GM19023 (cell line): Measurements from ENCODE around the gene PARPBP.
"Not testable (repeated sequence)": the region's sequence is repeated elsewhere in the genome, so short reads cannot be mapped to it uniquely, and the experiment has no call there.

ENCODE experiments used
- ATAC-seq: cut with Tn5 transposase; IDR thresholded peaks from one replicate; pipeline ENCODE4 v1.9.1; 2021; ENCODE audit warnings: mild to moderate bottlenecking, moderate library complexity; ENCODE audit not compliant: unreplicated experiment

Gene PARPBP, protein sequence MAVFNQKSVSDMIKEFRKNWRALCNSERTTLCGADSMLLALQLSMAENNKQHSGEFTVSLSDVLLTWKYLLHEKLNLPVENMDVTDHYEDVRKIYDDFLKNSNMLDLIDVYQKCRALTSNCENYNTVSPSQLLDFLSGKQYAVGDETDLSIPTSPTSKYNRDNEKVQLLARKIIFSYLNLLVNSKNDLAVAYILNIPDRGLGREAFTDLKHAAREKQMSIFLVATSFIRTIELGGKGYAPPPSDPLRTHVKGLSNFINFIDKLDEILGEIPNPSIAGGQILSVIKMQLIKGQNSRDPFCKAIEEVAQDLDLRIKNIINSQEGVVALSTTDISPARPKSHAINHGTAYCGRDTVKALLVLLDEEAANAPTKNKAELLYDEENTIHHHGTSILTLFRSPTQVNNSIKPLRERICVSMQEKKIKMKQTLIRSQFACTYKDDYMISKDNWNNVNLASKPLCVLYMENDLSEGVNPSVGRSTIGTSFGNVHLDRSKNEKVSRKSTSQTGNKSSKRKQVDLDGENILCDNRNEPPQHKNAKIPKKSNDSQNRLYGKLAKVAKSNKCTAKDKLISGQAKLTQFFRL

DNA sequence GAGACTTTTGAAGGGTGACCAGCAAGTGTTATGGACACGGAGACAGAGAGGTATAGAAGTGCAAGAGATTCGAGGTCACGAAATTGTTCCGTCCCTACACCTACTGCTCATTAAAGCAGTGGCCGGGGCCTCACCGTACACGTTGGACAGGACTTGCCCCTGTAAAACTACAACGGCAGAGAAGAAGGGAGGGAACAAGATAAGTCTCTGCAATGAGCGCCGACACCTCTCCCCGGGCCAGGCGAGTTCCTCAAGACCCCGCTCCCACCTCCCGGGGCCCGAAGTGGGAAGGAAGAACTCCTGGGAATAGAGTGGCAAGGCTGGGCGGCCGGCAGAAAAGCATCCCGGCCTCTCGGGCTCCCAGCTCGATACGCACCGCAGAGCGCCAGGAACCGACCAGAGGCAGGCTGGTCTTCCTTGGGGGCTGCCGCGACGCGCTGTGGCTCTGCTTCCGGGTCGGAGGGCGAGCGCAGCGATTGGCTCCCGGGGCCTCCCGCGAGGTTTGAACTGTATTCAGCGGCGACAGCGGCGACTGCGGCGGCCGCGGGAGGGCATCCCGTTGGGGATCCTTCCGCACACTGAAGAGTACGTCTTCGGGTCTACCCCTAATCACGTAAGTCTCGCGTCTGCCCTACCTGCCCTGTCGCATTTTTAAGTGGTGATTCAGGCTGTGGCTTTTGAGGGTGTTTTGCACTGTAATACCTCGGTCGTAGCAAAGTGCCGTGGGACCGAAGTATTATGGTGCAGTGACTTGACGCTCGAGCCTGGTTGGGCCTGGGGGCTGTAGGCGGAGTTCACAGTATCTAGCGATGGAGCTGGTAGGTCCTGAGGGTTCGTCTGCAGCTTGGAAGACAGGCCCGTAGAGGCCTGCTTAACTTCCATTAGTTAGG, at the start of gene PARPBP, which contains the start of gene NUP37:
TSS of gene PARPBP (plus strand) at position 510 of the 890 bp plus-strand sequence. CDS start 3,706 bp downstream, outside the sequence.
TSS of gene NUP37 (minus strand) at position 441 of the 890 bp plus-strand sequence. CDS start 1,596 bp downstream, outside the sequence.
- peak; percentile 95 for ATAC-seq

DNA sequence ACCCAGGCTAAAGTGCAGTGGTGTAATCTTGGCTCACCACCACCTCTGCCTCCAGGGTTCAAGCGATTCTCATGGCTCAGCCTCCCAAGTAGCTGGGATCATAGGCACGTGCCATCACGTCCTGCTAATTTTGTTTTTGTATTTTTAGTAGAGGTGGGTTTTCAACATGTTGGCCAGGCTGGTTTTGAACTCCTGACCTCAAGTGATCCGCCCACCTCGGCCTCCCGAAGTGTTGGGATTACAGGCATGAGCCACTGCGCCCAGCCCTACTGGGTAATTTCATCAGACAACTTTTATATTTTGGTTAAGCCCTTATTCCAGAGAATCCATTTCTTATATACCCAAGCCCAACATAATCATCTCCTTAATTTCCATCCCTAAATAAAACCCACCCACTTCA, 47.9 kb upstream of the PARPBP start:
- ATAC-seq: not testable (repeated sequence)

DNA sequence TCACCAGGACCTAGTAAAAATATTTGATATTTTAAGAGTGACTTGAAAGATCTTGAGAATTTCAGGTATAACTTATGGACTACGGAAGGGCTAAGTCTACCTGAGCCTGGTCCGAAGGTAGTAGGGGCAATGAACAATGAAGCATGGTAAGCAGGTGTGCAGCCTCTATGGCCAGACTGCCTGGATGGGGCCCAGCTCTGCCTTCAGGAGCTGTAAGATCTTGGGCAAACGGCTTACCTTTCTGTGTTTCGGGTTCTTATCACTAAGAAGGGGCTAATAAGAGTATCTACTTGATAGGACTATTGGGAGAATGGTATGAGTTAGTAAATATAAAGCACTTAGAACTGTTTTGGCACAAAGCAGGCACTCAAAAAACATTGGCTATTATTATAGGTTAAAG, 39.1 kb upstream of the PARPBP start:
- ATAC-seq: no peak

DNA sequence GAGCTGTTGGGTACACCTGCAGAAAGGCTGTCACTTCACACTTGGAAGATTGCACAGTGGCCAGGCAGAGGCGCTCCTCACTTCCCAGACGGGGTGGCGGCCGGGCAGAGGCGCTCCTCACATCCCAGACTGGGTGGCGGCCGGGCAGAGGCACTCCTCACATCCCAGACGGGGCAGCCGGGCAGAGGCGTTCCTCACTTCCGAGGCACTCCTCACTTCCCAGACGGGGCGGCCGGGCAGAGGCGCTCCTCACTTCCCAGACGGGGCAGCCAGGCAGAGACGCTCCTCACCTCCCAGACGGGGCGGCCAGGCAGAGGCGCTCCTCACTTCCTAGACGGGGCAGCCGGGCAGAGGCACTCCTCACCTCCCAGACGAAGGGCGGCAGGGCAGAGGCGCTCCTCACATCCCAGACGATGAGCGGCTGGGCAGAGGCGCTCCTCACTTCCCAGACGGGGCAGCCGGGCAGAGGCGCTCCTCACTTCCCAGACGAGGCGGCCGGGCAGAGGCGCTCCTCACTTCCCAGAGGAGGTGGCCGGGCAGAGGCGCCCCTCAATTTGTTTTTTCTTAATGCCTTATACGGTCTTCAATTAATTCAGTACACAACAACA, 30.7 kb upstream of the PARPBP start:
- ATAC-seq: not testable (repeated sequence)

DNA sequence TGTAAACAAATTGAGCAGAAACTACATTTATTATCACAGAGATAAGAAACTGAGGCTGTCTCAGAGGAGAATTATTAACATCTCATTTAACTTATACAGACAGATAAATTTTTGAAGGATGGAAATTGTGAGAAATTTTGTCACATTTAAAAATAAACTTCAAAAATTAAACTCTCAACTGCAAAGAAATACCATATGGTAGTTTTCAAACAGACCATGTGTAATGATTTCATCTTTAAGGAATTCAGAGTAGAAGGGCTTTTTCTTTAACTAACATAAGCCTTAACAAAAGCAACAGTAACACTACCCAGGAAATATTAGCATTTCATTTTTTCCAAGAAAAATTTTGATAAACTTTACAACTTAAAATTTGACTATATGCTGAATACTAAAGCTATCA, 26.7 kb upstream of the PARPBP start:
- ATAC-seq: no peak

DNA sequence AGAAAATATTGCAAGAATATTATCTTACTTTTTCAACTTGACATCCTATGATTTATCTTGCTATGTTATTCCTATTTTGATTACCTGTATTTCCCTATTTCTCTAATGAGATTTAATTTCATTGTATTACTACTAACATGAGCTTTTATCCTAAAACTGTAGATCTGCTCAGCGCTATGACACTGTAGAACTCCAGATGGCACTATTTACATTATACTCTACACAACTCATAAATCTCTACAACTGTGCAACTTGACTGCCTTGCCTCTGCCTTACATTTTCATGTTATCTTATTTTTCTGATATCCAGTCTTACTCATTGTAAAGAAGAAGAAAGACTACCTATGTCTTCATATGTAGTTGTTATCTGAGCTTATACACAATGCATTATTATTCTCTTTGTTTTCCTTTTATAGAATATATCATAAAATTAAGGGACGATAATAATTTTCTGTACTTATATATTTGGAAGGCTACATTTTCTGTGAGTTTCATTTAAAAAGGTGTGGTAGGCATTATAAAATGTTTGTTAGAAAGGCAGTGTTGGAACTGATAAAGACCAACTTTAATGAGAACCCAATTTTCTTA, 24.2 kb upstream of the PARPBP start:
- no peak for ATAC-seq

DNA sequence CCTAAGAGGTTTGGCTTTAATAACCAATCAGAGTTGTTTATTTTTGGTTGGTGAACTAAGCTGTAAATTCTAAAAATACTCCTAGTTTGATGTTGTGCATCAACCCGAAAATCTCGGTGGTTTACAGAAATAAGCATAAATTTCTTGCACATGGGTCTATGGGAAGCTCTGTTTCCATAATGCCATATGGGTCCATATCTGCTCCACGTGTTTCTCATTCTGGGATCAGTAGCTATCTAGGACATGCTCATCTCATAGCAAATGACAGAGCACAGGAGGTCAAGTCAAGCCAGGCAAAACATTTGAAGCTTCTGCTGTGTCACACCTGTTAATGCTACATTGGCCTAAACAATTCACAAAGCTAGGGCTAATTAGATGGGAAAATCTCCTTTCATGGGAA, 23.1 kb upstream of the PARPBP start:
- ATAC-seq: no peak

DNA sequence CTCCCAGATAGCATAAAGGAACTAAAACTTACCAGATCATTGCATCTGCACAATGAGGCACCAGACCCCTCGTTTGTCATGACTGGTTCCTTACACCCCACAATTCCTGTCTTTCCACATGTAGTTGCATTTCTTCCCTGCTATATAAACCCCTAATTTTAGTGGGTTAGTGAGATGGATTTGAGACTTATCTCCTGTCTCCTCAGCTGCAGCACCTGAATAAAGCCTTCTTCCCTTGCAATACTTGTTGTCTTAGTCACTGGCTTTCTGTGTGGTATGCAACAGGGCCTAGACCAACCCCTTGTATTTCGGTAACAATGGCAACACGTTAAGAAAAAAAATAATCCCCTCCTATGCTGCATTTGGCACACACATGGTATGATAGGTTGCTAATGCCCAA, 13.1 kb upstream of the PARPBP start:
- no peak for ATAC-seq

DNA sequence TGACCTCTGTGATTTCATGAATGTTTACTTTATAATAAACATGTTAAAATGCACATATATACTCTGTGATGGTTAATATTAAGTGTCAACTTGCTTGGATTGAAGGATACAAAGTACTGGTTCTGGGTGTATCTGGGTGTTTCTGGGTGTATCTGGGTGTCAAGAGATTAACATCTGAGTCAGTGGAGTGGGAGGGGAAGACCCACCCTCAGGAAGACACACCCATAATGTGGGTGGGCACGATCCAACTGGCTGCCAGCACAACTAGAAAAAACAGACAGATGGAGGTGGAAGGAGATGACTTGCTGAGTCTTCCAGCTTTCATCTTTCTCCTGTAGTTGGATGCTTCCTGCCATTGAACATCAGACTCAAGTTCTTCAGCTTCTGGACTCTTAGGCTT, 12.0 kb upstream of the PARPBP start:
- ATAC-seq: no peak

DNA sequence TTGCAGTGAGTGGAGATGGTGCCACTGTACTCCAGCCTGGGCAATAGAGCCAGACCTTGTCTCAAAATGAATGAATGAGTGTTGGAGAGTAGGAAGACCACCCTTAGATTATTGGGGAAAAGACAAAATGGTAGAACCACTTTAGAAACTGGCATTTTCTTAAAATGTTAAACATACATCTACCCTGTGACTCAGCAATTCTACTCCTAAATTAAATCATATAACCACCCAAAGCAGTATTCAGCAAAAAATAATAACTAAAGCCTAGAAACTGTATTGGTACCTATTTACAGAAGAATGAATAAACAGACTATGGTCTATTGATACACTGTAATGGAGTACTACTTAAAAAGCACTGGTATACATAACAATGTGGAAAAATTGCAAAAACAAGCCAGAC, 9.2 kb upstream of the PARPBP start:
- ATAC-seq: no peak

DNA sequence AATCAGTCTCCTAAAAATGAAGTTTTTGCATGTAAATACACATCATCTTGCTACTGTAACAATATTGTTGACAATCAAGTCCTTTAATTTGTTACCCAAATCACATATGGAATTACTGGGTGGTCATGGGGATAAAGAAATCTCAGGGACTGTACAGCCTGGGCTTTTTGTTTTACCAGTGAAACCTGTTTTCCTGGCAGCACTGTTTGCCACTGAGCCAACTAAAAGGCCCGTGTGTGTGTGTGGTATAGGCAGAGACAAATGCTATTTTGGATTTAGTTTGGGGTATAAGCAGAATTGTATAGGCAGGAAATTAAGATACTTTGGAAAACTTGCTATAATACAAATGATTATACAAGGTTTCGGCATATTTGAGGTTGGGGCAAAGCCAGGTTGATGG, 5.8 kb upstream of the PARPBP start:
- ATAC-seq: no peak

DNA sequence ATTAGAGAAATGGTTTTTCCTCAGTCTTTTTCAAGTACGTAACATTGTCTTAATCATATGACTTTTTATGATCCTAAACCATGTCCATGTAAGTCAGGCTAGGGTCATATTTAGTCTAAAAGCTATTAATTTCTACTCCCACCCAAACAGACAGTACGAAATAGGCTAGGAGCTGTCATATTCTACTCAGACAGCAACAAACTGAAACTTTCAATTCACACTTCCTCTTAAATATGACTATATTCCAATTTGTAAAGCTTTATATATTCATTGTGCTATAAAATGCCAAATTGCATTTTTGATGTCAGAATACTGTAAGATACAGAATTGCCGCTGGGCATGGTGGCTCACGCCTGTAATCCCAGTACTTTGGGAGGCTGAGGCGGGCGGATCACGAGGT, 3.6 kb upstream of the PARPBP start:
- ATAC-seq: no peak

DNA sequence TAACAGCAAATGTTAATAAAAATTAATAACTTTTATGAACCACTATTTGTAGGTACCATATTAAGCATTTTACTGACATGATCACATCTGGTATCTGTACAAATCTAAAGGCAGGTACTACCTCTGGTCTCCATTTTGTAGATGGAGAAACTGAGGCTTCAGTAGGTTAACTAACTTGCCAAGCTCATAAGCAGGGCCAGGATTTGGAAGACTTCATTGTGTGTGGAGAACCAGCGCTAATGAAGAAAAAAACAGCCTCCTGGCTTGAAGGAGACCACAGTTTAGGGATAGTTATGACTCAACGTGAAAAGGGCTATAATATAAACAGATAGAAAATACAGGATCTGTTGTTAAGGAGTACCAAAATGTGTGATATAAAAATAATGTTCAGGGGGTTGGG, 1.1 kb upstream of the PARPBP start:
- no peak for ATAC-seq

DNA sequence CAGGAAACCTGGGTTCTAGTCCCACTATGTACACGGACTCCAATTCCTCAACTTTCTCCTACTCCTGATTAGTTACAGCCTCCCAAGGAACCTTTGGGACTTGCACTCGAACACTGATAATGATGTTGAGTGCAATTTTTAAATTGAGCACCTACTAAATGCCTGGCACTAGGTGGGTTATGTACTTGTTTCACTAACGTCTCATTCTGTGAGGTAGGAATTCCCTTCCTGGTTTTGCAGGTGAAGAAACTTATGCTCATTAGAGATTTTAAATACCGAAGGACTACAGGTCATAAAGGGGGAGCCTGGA, 536 bp downstream of the PARPBP start:
- ATAC-seq: no peak

DNA sequence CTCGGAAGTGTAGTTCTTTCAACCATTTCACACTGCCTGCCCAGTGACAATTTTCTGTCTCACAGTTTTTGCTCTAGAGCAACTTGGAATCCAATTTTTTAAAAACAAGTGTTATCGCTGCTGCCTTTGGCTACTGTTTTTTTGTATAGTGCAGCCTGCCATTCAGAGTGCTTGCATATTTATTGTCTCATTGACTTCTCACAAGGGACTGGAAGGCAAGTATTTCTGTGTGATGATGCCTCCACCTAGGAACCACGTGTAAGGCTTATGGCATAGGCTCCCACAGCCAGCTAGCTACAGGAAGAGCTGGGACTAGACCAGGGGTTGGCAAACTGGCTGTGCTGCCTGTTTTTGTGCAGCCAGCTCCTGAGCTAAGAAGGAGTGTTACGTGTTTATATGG, 903 bp downstream of the PARPBP start:
- no peak for ATAC-seq

DNA sequence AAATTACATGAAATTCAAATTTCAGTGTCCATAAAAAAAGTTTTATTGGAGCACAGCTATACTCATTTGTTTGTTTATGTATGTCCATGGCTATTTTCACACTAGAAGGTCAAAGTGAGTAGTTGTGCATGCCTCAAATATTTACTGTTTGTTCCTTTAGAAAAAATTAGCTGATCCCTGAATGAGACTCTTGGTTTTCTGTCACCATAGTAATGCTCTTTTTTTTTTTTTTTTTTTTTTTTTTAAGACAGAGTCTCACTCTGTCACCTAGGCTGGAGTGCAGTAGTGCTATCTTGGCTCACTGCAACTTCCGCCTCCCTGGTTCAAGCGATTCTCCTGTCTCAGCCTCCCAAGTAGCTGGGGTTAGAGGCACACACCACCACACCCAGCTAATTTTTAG, 1.3 kb downstream of the PARPBP start:
- not testable (repeated sequence) for ATAC-seq

DNA sequence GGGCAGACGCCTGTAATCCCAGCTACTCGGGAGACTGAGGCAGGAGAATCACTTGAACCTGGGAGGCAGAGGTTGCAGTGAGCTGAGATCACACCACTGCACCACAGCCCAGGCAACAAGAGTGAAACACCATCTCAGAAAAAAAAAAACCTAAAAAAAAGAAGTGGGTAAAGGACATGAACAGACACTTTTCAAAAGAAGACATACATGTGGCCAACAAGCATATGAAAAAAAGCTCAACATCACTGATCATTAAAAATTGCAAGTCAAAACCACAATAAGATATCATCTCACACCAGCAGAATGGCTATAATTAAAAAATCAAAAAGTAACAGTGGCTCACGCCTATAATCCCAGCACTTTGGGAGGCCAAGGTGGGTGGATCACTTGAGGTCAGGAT, 10.7 kb downstream of the PARPBP start:
- ATAC-seq: not testable (repeated sequence)

DNA sequence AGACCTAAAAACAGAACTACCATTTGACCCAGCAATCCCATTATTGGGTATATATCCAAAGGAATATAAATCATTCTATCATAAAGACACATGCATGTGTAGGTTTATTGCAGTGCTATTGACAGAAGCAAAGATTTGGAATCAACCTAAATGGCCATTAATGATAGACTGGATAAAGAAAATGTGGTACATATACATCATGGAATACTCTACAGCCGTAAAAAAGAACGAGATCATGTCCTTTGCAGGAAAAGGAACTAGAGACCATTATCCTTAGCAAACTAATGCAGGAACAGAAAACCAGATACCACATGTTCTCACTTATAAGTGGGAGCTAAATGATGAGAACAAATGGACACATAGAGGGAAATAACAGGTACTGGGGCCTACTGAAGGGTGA, 11.5 kb downstream of the PARPBP start:
- not testable (repeated sequence) for ATAC-seq

DNA sequence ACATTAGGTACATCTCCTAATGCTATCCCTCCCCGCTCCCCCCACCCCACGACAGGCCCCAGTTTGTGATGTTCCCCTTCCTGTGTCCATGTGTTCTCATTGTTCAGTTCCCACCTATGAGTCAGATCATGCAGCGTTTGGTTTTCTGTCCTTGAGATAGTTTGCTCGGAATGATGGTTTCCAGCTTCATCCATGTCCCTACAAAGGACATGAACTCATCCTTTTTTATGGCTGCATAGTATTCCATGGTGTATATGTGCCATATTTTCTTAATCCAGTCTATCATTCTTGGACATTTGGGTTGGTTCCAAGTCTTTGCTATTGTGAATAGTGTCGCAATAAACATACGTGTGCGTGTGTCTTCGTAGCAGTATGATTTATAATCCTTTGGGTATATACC, 17.6 kb downstream of the PARPBP start:
- ATAC-seq: not testable (repeated sequence)

DNA sequence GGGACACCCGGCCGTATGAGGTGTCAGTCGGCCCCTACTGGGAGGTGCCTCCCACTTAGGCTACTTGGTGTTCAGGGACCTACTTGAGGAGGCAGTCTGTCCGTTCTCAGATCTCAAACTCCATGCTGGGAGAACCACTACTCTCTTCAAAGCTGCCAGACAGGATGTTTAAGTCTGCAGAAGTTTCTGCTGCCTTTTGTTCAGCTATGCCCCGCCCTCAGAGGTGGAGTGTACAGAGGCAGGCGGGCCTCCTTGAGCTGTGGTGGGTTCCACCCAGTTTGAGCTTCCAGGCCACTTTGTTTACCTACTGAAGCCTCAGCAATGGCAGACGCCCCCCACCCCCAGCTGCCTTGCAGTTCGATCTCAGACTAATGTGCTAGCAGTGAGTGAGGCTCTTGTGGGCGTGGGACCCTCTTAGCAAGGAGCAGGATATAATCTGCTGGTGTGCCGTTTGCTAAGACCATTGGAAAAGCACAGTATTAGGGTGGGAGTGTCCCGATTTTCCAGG, 22.9 kb downstream of the PARPBP start:
- not testable (repeated sequence) for ATAC-seq

DNA sequence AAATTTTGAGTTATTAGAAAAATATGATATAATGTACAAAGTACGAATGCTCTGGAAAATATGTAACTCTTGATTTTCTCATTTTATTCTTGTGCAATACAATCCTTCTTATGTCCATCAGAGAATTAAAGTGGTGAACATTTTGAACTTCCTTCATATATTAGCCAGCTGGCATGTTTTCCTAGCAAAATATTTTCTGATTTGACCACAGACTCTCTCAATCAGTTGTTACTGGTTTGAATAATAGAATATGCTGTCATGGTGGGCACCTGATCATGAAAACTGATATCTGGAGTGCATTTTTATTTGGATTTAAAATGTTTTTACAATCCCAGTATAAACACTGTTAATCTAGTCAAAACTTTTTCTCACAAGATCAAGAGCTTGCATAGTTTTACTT, 24.2 kb downstream of the PARPBP start:
- ATAC-seq: no peak
